ENCODE data around the gene CAV3.

DNA sequence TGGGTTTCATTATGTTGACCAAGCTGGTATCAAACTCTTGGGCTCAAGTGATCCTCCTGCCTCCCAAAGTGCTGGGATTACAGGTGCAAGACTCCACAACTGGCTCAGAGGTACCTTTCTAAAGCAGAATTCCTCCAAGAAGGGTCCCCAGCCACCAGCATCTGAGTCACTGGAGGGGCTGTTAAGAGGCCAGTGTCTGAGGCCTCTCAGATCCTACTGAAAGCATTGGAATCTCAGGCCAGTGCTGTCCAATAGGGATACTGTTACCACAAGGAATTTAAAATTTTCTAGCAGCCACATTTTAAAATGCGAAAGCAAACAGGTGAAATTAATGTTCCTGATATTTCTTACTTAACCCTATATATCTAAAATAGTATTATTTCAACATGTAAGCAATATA, 1.3 kb downstream of the CAV3 start:
- no peak for TF ChIP-seq EZH2 (IDR thresholded peaks at IDR 0.05; ENCODE audit: insufficient read depth, poor library complexity, severe bottlenecking)
- no peak for TF ChIP-seq EZH2phosphoT487 (IDR thresholded peaks at IDR 0.05; ENCODE audit: insufficient read depth, low read depth)
